SH-SY5Y (cell line): Measurements from ENCODE around the gene OIT3.

Source experiments
- GATA2 ChIP-seq: IDR thresholded peaks from 2 replicates; pipeline ENCODE4 v1.6.1; 2011; ENCODE audit warnings: mild to moderate bottlenecking, low read depth, low read length
- GATA3 ChIP-seq: IDR thresholded peaks from 2 replicates; pipeline ENCODE4 v1.6.1; 2011; ENCODE audit warnings: low read depth, mild to moderate bottlenecking, low read length, moderate library complexity

DNA sequence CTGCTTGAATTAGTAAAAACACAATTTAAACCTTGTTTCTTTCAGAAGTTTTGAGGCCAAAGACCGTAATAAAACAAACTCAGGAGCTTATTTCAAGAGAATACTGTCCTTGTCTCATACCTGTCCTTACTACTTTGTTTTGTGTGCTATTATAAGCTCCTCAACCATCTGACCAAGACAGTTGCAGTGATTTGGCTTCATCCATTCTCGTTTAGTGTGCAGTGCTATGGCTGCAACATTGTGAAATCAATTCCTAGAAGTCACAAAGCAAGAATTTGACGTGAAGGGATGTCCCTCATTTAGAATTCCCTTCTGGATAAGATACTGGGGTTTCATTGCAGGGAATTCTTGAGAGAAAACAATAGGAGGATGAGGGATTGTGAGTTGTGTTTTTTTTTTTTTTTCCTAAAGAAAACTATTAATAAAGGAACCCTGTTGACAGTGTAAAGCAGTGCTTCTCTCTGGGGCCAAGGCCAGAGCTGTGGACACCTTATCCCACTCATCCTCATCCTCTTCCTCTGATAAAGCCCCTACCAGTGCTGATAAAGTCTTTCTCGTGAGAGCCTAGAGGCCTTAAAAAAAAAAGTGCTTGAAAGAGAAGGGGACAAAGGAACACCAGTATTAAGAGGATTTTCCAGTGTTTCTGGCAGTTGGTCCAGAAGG is at the start of gene OIT3:
- no peak for TF ChIP-seq GATA3
- no peak for TF ChIP-seq GATA2
